ENCODE data around the gene ARHGAP12.
A peak's percentile ranks its signal among the peaks of the same experiment; 100 is the strongest.

The ARHGAP12 gene

DNA sequence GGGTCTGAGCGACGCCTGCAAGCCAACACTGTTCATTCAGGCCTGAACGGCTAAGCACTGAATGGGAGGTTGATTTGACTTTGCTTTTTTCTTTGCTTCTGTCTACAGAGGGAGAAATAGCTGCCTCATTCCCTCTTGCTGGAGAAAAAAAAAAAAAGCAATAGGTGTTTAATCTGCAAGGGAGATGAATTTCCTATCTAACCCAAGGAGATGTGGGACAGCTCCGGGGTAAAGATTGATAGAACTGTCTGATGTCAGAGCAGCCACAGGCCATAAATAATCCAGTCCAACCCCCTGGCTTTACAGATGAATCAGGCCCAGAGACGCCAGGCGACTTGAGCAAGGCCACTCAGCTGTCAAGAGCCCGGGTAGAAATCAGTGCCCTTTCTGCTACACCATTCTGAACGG lies 168.0 kb downstream of the ARHGAP12 start:
- DNase-seq, result no peak

DNA sequence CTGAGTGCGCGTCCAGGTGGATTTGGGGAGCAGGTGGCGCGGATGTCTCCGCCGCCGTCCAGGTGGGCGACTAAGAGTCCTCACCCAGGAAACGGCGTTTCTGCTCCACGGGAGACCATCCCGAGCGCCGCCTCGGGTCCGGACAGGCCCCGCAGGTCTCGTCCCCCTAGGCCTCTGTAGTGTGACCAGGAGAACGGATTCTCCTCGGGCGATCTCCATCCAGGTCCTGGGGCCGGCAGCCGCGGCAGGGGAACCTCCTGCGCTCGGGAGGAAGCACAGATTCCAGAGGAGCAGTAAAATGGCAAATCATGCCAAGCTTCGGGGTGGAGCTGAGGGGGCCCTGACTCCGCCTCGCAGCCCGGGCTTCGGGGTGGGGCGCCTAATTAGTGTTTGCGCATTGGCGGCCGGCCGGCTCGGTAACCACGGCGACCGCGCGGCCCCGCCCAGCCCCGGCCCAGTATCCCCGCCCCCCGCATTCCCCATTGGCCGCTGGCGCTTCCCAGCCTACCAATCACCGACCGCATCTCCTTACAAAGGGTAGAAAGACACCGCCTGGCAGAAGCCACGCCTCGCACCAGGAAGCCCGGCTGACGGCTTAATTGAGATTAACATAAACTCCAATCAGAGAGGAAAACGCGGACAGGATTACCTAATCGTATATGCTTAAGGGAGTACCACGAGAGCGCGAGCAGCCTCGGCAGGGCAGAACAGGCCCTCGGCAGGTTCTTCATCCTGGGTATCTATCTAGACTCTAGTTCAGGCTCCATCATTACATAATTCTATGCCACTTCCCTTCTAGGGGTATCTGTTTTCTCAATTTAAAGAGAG lies 168.6 kb downstream of the ARHGAP12 start:
- DNase-seq, result peak; percentile 93

DNA sequence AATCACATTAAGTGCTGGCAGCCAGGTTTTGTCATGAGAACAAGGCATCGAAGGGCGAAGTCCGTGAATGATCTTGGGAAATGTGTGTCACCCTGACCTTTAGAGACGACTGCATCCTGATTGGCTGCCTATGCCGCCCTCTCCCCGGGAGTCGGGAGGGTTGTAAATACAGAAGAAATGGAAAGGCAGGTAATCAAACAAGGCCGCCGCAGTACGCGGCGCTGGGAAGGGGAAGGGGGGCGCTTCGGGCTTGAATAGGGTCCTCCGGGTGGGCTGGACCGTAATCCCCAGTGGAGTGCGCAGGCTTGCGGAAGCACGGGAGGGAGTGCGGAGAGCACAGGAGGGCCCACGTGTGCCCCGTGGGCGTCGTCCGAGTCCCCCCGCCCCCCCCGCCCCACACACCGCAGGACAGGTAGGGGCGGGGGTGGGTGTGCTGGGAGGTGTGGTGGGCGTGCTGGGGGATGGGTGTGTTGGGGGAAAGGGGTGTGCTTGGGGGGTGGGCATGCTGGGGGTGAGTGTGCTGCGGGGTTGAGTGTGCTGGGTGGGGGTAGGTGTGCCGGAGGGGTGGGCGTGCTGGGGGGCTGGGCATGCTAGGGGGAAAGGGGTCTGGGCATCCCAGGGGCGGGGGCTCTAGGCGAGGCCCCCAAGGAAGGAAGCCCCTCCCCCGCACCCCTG lies 169.4 kb downstream of the ARHGAP12 start:
- DNase-seq, result peak; percentile 21

DNA sequence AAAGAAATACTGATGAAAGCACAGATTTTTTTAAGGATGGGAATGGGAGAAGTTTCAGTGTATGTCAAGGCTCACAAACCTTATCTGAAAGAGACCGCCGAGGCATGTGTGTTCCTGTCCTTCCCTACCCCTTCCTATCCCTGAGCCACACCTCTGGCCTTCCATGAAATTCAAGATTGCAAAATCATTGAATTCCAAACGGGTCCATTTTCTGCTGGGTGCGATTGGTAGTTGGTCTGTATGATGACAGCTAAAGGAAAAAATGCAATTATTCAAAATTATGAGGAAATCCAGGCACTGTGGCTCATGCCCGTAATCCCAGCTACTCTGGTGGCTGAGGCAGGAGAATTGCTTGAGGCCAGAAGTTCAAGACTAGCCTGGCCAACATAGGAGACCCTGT lies 170.1 kb downstream of the ARHGAP12 start:
- DNase-seq, result no peak

DNA sequence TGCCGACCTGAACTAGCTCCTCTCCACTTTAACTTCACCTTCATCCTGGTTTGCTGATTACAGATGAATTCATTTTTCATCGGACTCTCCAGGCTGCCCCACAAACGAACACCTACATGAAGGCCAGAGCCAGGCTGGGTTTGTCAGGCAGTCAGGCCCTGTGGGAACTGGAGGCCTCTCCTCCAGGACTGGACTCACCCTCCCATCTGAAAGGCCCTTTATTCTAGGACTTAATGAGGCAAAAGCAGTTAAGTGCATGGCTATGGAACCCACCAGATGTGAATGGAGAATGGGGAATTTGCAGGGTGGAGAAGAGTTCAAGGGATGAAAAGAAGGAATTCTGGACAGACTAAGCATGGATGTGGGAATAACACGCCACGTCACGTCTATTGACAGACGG lies 170.8 kb downstream of the ARHGAP12 start:
- DNase-seq, result no peak

DNA sequence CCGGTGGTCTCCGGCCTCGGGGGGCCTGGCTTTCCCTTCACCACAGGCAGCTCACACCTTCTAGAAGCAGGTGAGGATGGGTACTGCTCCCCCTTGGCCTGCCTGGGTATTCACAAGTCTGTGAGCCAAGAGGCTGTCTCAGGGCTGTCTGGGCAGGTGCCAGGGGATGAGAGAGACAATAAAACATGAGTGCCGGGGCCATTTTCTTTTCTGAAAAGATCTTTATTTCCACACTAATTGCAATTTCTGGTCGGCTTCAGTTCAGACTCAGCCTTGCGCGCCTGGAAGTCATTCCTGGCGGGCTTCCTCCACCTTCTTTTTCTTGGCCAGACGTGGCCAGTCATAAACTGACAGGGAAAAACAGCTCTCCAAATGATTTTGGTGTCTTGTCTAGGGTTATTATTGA lies 171.2 kb downstream of the ARHGAP12 start:
- DNase-seq, result no peak

DNA sequence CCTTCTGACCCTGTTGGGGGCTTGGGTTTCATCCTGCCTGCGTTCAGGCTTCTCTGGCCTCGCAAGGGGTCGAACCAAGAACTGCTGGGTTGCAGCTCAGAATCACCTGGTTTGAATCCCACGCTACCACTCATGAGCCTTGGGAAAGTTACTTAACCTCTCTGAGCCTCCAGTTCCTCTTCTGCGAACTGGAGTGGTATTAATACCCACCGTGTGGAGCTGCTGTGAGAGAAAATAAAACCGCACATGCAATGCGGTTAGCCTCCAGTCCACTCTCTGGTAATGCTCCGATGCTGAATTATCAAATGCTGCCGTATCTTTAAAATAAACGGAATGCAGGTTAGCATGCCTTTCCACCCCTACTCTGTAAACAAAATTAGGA lies 171.9 kb downstream of the ARHGAP12 start:
- no peak for DNase-seq

DNA sequence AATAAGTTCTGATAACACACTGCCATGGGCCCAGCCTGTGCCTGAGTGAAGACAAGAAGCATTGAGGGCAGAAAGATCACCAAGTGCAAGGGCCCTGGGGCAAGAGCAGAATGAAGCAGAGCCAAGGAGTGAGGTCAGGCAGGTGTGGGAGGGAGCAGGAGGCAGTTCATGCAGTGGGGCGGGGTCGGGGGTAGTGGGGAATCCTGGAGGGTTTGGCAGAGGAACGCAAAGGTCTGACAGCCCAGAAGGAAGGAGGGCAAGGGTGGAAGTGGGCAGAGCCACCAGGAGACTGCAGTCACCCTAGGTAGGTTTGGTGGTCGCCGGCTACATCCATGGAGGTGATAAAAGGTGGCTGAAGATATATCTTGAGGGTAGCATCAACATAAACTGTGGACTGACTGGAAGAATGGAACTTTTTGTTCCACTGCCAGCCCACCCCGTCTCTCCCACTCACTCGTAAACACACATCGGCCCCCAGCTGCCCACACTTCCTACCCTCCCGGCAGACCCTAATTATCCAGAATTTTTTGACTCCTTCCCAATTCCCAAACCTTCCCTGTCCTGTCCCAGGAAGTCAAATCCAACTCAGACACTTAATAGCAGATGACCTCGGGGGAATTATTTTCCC lies 172.4 kb downstream of the ARHGAP12 start:
- DNase-seq, result no peak

Measured in activated gamma-delta T cell treated with Interleukin-2 at 50 U/mL for 16 hours (primary cell).